NCI-H345 (cell line): ENCODE results near the gene NSMCE3.

Experiments
- DNase-seq: peaks from one replicate; lab custom pipeline; 2025; lab: John Stamatoyannopoulos, UW

NSMCE3 gene

GRCh38 chr15:29269485-29270168 lies at the start of gene NSMCE3:
NSMCE3 (minus strand) TSS chr15:29269822; CDS start chr15:29269705, 117 bp downstream.
- peak; percentile 87 for DNase-seq

- no peak for DNase-seq
Measured at GRCh38 chr15:29316422-29316821, 46.8 kb upstream of the NSMCE3 start.

- no peak for DNase-seq
Measured at GRCh38 chr15:29312387-29312786, 42.8 kb upstream of the NSMCE3 start.

- DNase-seq = no peak
Measured at GRCh38 chr15:29311696-29312095, 42.1 kb upstream of the NSMCE3 start.

- DNase-seq = no peak
Measured at GRCh38 chr15:29309139-29309538, 39.5 kb upstream of the NSMCE3 start.

- no peak for DNase-seq
Measured at GRCh38 chr15:29308299-29308698, 38.7 kb upstream of the NSMCE3 start.

- no peak for DNase-seq
Measured at GRCh38 chr15:29305556-29305955, 35.9 kb upstream of the NSMCE3 start.

- DNase-seq = no peak
Measured at GRCh38 chr15:29302871-29303270, 33.2 kb upstream of the NSMCE3 start.

GRCh38 chr15:29299784-29300183 lies 30.2 kb upstream of the NSMCE3 start:
- no peak for DNase-seq

- no peak for DNase-seq
Measured at GRCh38 chr15:29299331-29299730, 29.7 kb upstream of the NSMCE3 start.

GRCh38 chr15:29294732-29295325 lies 25.2 kb upstream of the NSMCE3 start:
- DNase-seq = no peak

- DNase-seq = no peak
Measured at GRCh38 chr15:29291067-29291845, 21.6 kb upstream of the NSMCE3 start.

GRCh38 chr15:29289173-29289572 lies 19.6 kb upstream of the NSMCE3 start:
- DNase-seq = no peak

- no peak for DNase-seq
Measured at GRCh38 chr15:29285386-29285785, 15.8 kb upstream of the NSMCE3 start.

GRCh38 chr15:29283381-29283780 lies 13.8 kb upstream of the NSMCE3 start:
- DNase-seq = no peak

GRCh38 chr15:29280514-29280913 lies 10.9 kb upstream of the NSMCE3 start:
- DNase-seq = no peak

GRCh38 chr15:29278436-29279105 lies 8.9 kb upstream of the NSMCE3 start:
- DNase-seq = no peak

- no peak for DNase-seq
Measured at GRCh38 chr15:29276366-29276765, 6.7 kb upstream of the NSMCE3 start.

GRCh38 chr15:29275855-29276254 lies 6.2 kb upstream of the NSMCE3 start:
- no peak for DNase-seq

GRCh38 chr15:29274946-29275345 lies 5.3 kb upstream of the NSMCE3 start:
- DNase-seq = no peak

GRCh38 chr15:29272219-29272618 lies 2.6 kb upstream of the NSMCE3 start:
- DNase-seq = no peak

GRCh38 chr15:29270976-29271375 lies 1.4 kb upstream of the NSMCE3 start:
- DNase-seq = no peak
